Left lobe of liver (tissue), 2 donors: ENCODE measurements around the gene MT1G. TPM values are rescaled to one million over a fixed set of nuclear protein-coding genes. Genes with fewer than 3 reads are reported as not detected.
"Not testable (repeated sequence)": the region's sequence is repeated elsewhere in the genome, so short reads cannot be mapped to it uniquely, and the experiment has no call there.

Experiments
- ATAC-seq: fragments of 200-7000 bp; cut with Tn5 transposase; one replicate; pipeline ENCODE4 v1.9.1; 2020; ENCODE audit warnings: mild to moderate bottlenecking, moderate library complexity
- DNase-seq: peaks from one replicate; pipeline ENCODE4 v3.0.0-alpha.2; 2020; ENCODE audit warnings: low spot score
- total RNA-seq: library from RNA; stranded (reverse); gene quantifications from one replicate; pipeline ENCODE4 v1.2.1, GENCODE V29; 2021
- donor health status: DM: no; HTN: no; CAD: no; lungs with moderate emphysema.
- donor health status: DM: no; HTN: yes; CAD: no.

Gene MT1G
- total RNA-seq, 1 donor from 2014 or later = 5,960 TPM

DNA sequence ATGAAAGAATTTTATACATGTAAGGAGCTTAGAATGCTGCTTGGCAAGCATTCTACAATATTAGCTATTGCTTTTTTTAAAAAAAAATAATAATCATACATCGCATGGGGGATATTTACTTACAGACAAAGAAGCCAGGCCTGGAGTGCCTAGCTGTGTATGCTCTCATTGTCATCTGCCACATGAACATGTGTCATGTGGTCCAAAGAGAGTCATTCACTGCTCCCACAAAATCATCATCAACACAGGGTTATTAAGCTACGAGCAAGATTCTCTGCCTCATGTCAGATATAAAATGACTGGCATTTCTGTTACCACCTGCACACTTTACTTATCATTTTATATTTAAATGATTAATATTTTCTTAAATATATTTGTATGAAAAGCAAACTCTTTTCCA, 44.2 kb downstream of the MT1G start:
- no peak for ATAC-seq

DNA sequence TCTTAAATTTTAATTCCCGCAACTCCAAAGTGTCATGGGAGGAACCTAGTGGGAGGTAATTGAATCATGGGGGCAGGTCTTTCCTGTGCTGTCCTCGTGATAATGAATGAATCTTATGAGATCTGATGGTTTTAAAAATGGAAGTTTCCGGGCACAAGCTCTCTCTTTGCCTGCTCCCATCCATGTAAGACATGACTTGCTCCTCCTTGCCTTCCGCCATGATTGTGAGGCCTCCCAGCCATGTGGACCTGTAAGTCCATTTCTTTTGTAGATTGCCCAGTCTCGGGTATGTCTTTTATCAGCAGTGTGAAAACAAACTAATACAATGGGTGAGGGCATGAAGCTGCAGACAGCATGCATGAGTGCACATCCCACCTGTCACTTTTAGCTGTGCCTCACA, 44.7 kb downstream of the MT1G start:
- DNase-seq, ATAC-seq: not testable (repeated sequence)

More for the DNA sequence above, 44.2 kb downstream of the MT1G start:
- DNase-seq = no peak

DNA sequence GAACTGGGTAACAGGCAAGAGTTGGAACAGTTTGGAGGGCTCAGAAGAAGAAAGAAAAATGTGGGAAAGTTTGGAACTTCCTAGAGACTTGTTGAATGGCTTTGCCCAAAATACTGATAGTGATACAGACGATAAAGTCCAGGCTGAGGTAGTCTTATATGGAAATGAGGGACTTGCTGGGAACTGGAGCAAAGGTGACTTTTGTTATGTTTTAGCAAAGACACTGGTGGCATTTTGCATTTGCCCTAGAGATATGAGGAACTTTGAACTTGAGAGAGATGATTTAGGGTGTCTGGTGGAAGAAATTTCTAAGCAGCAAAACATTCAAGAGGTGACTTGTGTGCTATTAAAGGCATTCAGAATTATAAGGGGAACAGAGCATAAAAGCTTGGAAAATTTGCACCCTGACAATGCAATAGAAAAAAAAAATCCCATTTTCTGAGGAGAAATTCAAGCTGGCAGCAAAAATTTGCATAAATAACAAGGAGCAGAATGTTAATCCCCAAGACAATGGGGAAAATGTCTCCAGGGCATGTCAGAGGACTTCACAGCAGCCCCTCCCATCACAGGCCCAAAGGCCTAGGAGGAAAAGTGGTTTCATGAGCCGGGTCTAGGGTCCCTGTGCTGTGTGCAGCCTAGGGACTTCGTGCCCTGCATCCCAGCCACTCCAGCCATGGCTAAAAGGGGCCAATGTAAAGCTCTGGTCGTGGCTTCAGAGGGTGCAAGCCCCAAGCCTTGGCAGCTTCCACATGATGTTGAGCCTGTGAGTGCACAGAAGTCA, 46.0 kb downstream of the MT1G start:
- DNase-seq, ATAC-seq: not testable (repeated sequence)

DNA sequence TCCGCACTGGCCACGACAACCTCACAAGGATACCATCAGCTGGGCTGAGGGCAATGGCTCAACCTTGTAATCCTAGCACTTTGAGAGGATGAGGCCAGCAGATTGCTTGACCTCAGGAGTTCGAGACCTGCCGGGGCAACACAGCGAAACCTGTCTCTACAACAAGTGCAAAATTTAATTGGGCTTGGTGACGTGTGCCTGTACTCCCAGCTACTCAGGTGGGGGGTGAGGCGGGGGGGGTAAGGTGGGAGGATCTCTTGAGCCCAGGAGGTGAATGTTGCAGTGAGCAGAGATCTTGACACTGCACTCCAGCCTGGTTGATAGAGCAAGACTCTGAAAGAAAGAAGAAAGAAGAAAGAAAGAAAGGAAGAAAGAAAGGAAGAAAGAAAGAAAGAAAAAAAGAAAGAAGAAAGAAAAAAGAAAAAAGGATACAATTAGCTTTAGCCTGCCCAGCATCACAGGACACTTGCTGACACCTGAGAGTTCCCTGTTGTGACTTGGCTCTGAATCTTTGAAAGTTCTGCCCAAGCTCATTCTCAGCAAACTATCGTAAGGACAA, 47.4 kb downstream of the MT1G start:
- DNase-seq = no peak
- ATAC-seq = no peak

DNA sequence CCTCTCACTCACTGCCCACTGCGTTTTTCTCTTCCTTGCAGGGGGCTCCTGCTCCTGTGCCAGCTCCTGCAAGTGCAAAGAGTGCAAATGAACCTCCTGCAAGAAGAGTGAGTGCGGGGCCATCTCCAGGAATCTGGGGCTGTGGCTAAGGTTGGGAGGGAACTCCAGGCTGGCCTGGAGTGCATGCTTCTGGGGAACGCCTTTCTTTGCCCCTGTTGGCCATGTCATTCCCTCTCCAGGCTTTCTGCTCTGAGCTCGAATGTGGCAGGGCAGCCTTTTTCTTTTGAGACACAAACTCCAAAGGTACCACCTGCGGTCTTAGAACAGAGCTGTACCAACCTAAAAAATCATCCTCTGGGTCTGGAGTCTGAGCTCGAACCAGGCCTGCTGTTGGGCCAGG, 49.7 kb downstream of the MT1G start:
- DNase-seq (no peak), ATAC-seq (no peak)

DNA sequence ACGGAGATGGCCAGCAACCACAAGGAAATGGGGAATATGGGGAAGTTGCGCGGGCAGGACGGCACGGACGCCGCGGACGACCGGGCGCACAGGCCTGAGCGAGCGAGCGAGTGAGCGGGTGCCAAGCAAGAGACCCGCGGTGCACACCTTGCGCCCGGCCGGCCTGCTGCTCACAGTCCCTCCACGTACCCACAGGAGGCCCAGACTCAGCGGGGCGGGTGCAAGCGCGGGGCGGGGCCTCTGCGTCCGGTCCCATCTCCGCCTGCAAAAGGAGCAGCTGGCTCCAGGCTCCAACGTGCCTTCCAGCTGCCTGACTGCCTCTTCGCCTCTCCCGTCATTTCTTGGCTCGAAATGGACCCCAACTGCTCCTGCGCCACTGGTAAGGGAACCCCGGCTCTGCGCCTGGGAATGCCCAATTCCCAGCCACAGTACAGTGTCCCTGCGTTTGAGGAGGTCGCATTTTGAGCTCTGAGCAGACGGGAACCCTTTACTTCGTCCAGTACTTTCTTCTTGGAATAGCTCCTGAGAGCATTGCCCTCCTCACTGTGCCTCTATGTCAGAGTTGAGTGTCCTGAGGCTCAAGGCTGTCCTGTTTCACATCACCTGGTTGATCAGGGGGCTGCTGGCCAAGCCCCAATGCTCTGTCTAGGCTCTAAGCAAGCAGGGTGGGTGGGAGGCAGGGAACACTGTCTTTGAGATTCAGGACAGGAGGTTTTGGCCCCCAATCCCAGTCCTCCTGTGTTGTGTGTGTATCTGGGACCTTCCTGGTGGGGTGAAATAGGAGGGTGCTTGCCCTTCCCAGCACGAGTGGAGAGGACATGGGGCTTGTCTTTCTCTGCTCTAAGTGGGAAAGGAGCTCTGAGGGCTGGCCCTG, 50.4 kb downstream of the MT1G start:
- peak; percentile 95 for DNase-seq

More for the DNA sequence above, 50.4 kb downstream of the MT1G start:
- peak; percentile 97 for ATAC-seq

Other genes starting within 250 kb of the MT1G start
- gene AMFR, start 242.5 kb downstream of the MT1G start, total RNA-seq = 159 TPM
- 31.7 TPM for gene NUDT21, start 216.7 kb downstream of the MT1G start, total RNA-seq
- gene OGFOD1, start 216.5 kb downstream of the MT1G start, total RNA-seq = 12.1 TPM
- gene BBS2, start 148.0 kb downstream of the MT1G start, total RNA-seq = 11.7 TPM
- gene MT4, start 103.0 kb downstream of the MT1G start, total RNA-seq = not detected
- not detected for gene MT3, start 78.5 kb downstream of the MT1G start, total RNA-seq
- gene MT2A, start 59.5 kb downstream of the MT1G start, total RNA-seq = 3,908 TPM
- gene MT1E, start 42.3 kb downstream of the MT1G start, total RNA-seq = 1,576 TPM
- 546 TPM for gene MT1M, start 35.4 kb downstream of the MT1G start, total RNA-seq
- 141 TPM for gene MT1A, start 29.4 kb downstream of the MT1G start, total RNA-seq
- gene MT1B, start 16.2 kb downstream of the MT1G start, total RNA-seq = 2.7 TPM
- gene MT1F, start 10.1 kb downstream of the MT1G start, total RNA-seq = 763 TPM
- 949 TPM for gene MT1H, start 1.7 kb upstream of the MT1G start, total RNA-seq
- 2,271 TPM for gene MT1X, start 14.4 kb upstream of the MT1G start, total RNA-seq
- gene NUP93, start 62.1 kb upstream of the MT1G start, total RNA-seq = 13.2 TPM
- gene SLC12A3, start 197.1 kb upstream of the MT1G start, total RNA-seq = not detected